Activated CD4-positive, alpha-beta T cell treated with anti-CD3 and anti-CD28 coated beads, Interleukin-2, amount 50 U/mL, for 4 hours (primary cell): Measurements from ENCODE around the gene CIBAR2.

ENCODE experiments used
- DNase-seq, 2 experiments: peaks; one replicate each; pipeline ENCODE4 v3.0.0-alpha.2; 2020

Gene CIBAR2

GRCh38 chr16:85081765-85082164 is 30.5 kb downstream of the CIBAR2 start:
- DNase-seq, result no peak

DNA sequence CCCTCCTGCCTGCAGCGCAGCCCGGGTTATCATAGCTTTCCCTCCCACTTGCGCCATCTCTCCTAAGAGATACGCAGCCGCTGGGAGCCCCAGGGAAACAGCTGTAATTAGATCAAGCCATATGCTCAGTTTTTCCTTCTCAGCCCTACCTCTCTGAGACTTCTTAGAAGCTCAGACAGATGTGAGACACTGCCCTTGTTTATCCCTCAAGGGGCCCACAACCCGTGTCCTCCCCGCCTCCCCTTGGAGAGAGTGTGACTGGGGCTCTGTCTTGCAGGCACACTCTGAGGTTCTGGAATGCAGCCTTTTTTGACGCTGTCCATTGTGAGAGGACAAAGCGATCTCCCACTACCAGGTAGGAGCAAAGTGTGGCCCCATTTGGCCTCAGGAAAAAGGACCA is 31.2 kb downstream of the CIBAR2 start:
- DNase-seq, result no peak

- no peak for DNase-seq
Observed at GRCh38 chr16:85079785-85080570, 32.3 kb downstream of the CIBAR2 start.

DNA sequence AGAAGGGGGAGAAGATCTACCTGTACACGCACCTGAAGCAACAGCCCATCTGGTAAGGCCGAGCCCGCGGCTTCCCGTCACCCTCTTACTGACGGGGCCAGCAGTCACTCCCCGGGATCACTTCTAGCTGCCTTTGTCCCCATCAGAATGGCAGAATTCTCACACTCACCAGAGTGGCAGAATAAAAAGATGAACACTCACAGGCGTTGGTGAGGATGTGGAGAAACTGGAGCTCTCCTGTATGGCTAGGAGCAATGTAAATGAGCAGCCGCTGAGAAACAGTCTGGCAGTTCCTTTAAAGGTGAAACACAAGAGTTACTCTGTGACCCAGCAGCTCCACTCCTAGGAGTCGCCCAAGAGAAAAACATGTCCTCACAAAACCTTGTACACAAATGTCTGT is 33.3 kb downstream of the CIBAR2 start:
- no peak for DNase-seq

DNA sequence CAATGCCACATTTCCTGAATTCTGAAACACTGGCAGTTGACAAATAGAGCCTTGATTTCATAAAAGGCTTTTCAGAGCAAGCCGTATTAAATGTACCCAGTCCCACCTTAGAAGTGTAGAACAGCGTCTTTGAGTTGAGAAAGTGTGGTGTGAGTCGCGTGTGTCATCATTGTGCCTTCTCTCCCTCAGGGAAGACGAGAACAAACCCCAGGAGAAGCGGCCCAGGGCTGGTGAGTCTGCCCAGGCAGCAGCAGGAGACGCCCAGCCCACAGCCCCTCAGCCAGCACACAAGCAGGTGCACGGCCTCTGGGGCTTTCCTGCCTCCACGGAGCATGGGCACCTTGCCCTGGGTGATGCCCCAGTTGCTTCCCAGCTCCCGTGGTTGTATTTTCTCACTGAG is 34.0 kb downstream of the CIBAR2 start:
- DNase-seq, result no peak

- DNase-seq, result no peak
Observed at GRCh38 chr16:85077576-85078125, 34.6 kb downstream of the CIBAR2 start.

DNA sequence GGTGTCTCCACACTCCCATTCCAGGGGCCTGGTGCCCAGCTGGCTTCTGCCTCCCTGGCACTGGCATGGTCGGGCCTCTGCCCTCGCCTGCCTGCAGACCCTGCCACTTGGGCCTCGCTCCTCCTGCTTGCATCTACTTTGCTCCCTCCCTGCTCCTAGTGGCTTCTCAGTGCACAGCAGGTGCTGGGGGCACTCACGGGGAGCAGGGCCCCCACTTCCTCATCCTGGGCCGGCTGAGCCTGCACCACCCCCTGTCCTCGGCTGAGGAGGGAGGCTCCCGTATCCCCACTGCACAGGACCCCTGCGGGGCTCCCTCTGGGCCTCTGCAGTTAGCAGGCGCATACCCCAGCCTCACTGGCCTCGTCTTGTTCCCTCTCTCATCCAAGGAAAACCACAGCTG is 35.2 kb downstream of the CIBAR2 start:
- DNase-seq, result no peak

- DNase-seq, result no peak
Observed at GRCh38 chr16:85075236-85075924, 36.9 kb downstream of the CIBAR2 start.

DNA sequence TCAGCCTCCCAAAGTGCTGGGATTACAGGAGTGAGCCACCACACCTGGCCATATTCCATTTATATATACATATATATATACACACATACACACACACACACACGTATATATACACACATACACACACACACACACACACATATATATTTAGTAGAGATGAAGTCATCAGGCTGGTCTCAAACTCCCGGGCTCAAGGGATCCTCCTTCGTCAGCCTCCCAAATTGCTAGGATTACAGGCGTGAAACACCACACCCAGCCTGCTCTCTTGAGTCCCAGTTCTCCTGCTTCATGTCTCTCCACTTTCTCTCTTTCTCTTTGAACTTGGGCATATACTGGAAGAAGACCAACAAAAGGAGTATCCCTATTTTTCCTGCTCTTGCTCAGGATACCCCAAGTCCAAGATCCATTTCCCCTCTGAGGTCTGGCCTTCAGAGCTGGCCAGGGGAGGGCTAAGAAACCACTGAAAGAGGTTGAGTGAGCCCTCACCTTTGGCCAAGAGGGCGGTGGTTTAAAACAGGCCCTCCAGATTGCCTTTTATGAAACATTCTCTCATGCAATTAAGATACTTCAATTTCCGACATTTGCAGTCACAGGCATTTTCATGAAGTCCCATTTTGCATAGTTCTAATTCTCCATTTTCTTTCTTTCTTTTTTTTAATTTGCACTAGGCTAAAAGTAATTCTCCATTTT is 37.9 kb downstream of the CIBAR2 start:
- DNase-seq, result no peak

GRCh38 chr16:85072947-85073346 is 39.3 kb downstream of the CIBAR2 start:
- no peak for DNase-seq

DNA sequence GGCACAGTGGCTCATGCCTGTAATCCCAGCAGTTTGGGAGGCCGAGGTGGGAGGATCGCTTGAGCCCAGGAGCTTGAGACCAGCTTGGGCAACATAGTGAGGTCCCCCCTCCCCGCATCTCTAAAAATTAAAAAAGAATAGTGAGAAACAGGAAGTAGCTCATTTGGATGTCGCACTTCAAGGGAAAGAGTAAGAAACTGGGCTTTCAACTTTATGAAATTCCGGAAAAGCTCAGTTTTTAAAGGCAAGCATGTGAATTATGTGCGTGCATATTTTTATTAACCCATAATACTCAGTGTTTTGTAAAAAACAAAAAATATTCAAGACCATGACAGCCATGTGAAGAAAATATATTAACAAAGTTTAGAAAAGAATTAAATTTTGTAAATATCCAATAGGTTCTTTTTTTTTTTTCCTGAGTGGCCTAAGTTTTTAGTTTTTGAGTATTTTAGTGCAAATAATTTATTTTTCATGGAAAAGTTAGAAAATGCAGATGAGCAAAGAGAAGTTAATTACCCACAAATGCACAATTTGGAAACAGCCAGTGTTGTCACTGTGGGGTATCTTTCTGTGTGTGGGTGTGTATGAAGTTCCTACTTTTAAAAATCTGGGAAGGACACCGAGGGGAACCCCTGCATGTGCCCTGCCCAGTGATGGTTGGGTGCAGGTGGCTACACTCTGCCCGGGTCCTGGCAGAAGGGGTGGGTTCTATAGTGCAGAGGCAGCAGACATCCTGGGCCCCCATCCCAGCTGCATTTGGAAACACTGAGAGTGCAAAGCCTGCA is 40.0 kb downstream of the CIBAR2 start:
- no peak for DNase-seq

- no peak for DNase-seq
Observed at GRCh38 chr16:85069171-85069570, 43.1 kb downstream of the CIBAR2 start.

DNA sequence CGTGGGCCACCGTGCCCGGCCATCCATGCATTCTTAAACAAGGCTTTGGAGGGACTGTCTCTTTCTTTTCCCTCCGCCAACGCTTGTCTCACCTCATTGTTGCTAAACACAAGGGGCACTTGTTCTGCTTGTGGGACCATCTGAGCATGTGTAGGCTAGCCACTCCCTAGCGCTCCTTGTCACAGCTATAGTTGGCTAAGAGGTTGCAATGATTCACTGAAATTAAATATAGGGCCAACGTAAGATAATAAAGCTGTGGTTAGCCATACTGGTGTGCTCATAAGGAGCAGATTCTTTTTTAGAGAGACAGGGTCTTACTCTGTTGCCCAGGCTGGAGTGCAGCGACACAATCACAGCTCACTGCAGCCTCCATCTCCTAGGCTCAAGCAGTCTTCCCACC is 43.5 kb downstream of the CIBAR2 start:
- no peak for DNase-seq

GRCh38 chr16:85067426-85067825 is 44.8 kb downstream of the CIBAR2 start:
- DNase-seq, result no peak

DNA sequence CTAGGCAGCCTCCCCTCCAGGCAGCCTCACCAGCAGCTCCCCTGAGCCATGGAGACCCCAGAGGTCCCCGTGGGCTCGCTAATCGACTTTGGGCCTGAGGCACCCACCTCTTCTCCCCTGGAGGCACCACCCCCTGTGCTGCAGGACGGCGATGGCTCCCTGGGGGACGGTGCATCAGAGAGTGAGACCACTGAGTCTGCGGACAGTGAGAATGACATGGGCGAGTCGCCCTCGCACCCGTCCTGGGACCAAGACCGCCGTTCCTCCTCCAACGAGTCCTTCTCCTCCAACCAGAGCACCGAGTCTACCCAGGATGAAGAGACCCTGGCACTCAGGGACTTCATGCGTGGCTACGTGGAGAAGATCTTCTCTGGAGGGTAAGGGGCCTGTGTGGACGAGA is 45.2 kb downstream of the CIBAR2 start:
- DNase-seq, result no peak

DNA sequence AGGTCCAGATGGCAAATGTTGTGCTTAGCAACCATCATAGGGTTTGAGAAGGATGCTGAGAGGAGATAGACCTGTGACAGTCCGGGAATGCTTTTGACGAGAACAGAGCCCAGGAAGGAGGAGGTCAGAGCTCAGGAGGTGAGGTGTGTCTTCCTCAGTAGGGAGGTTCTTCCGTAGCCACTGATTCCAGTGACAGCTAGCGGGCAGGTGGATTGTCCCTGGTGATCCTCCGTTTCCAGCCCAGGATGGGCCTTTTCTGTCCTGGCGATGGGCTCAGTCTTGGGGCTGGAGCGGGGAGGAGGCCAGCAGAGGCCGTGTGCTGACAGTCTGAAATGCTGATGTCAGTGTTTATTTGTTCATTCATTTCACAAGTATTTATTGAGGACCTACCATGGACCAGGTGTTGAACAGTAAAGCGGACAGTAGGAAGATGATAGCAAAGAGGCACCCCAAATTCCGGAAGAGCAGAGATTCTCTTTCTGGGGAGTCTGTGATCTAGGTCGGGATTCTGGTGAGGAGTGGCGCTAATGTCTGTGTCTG is 45.9 kb downstream of the CIBAR2 start:
- DNase-seq, result no peak

GRCh38 chr16:85065099-85065498 is 47.2 kb downstream of the CIBAR2 start:
- DNase-seq, result no peak

GRCh38 chr16:85064186-85064585 is 48.1 kb downstream of the CIBAR2 start:
- DNase-seq, result no peak

DNA sequence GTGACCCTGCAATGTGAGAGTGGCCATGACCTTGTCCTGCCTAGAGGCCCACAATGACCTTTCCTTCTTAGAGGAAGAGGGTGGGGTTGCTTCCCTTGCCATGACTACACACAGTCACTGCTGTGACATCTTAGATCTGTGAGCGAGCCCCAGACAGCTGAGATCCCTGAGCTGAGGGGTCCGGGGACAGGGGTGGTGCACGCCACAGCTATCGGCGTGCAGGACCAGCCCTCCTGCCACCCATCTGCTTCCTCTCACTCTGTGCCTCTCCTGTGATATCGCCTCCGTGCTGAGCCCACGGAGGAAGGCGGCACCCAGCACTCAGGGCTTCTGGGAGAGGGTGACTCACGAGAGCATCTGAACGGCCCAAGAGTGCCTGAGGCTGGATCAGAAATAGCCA is 49.4 kb downstream of the CIBAR2 start:
- no peak for DNase-seq

DNA sequence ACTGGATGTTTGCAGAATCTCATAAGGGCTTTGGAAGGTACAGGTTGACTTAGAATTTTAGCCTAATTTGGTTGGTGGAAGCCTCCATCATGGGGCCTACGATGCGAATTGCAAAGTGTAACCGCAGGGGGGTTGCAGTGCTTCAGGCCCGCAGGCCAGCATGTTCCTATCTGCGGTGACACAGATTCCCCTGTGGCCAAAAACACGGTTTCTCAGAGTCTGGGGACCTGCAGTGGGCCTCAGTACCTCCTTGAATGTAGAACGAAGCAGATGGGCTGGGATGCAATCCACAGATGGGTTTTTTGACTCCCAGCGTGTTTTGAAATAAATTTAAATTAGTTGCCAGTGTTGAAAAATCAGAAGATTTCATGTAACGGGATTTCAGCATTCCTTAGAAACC is 49.9 kb downstream of the CIBAR2 start:
- no peak for DNase-seq

DNA sequence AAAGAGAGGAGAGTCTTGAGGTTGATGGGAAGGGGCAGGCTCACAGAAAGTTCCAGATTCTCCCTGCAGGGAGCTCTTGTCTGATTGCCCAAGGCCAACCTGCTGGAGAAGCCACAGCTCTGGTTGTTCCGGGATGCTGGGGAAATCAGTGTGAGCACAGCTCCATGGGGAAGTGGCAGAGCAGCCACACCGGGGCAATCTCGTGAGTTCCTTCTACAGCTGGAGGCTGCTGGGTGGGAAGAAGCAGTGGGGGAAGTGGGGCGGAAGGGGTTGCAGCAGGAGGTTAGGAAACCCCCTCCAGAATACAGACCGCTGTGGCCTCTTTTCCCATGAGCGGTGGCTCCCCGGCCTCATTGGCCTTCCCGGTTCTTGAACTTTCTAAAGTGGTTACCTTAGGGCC is 50.7 kb downstream of the CIBAR2 start:
- no peak for DNase-seq

DNA sequence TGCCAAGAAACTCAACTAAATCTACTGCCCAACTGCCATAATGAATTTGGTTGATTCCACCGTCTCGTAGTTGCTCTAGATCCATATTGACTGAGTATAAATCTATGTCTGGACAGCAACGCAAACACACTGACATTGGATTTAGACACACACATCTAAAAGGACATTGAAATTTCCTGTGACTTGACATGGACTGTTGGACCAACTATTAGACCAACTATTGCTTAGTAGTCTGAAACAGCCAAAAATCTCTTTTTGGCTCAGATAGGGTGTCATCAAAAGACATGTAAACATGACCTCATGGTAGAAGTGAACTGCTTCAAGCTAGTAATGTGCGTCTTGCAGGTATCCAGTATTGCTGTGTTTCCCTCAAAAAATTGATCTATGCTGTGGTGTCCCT is 53.4 kb downstream of the CIBAR2 start:
- no peak for DNase-seq

- no peak for DNase-seq
Observed at GRCh38 chr16:85057948-85058347, 54.3 kb downstream of the CIBAR2 start.
